CD4-positive, alpha-beta T cell (primary cell): ENCODE measurements around the gene ZNF792. TPM values are rescaled to one million over a fixed set of nuclear protein-coding genes. Genes with fewer than 3 reads are reported as not detected.

Experiments
- ATAC-seq: fragments of 200-7000 bp; cut with Tn5 transposase; one replicate; pipeline ENCODE4 v1.10.0; 2022; ENCODE audit warnings: mild to moderate bottlenecking; ENCODE audit not compliant: poor library complexity
- CTCF ChIA-PET: fragments of 350-600 bp; sonication (Branson Sonifier 250); formaldehyde crosslinking; loops from one replicate; lab custom pipeline; 2021; ENCODE audit warnings: antibody characterized with exemption, inconsistent platforms; lab: Charles Lee
- POLR2A ChIA-PET: fragments of 350-600 bp; sonication (Branson Sonifier 250); formaldehyde crosslinking; loops from one replicate; lab custom pipeline; 2021; ENCODE audit warnings: antibody characterized with exemption, inconsistent platforms; lab: Charles Lee
- DNase-seq, 14 experiments: peaks; one replicate each; pipeline ENCODE4 v3.0.0-alpha.2; 2013 to 2020; ENCODE audit warnings: mixed read lengths in 2 of 14
- H3K27ac ChIP-seq, 2 donors: one replicate each; pipeline versions ENCODE4 v1.5.1 to v1.7.0; 2013; ENCODE audit warnings: low read length in 2 of 2, low read depth in 1 of 2, mild to moderate bottlenecking in 1 of 2
- H3K27me3 ChIP-seq, 2 experiments: 1 replicate in 1 of 2; 2 replicates in 1 of 2; pipeline versions ENCODE4 v1.6.1 to v1.7.0; 2013; ENCODE audit warnings: low read length in 2 of 2, control low read depth in 1 of 2, mild to moderate bottlenecking in 1 of 2, moderate library complexity in 1 of 2; ENCODE audit not compliant: insufficient read depth in 2 of 2, control insufficient read depth in 1 of 2
- H3K36me3 ChIP-seq: one replicate; pipeline ENCODE4 v1.6.1; 2013; ENCODE audit warnings: low read length, control low read depth; ENCODE audit not compliant: insufficient read depth
- H3K4me1 ChIP-seq: one replicate; pipeline ENCODE4 v1.6.1; 2013; ENCODE audit warnings: low read length, control low read depth; ENCODE audit not compliant: insufficient read depth
- H3K4me3 ChIP-seq: one replicate; pipeline ENCODE4 v1.5.1; 2013; ENCODE audit warnings: mild to moderate bottlenecking, low read length, moderate library complexity
- H3K9me3 ChIP-seq, 2 experiments: 1 replicate in 1 of 2; 2 replicates in 1 of 2; pipeline versions ENCODE4 v1.6.1 to v1.7.0; 2013; ENCODE audit warnings: low read length in 2 of 2, mild to moderate bottlenecking in 2 of 2, control low read depth in 1 of 2, moderate library complexity in 1 of 2; ENCODE audit not compliant: control insufficient read depth in 1 of 2, insufficient read depth in 1 of 2
- H3K27ac Mint-ChIP-seq: one replicate; pipeline ENCODE4 v1.8.0; 2020; ENCODE audit warnings: mixed read lengths
- H3K27me3 Mint-ChIP-seq: one replicate; pipeline ENCODE4 v1.8.0; 2021; ENCODE audit warnings: mixed read lengths
- H3K36me3 Mint-ChIP-seq: one replicate; pipeline ENCODE4 v1.8.0; 2021; ENCODE audit warnings: low read depth, mixed read lengths
- H3K4me1 Mint-ChIP-seq: one replicate; pipeline ENCODE4 v1.8.0; 2021; ENCODE audit warnings: low read depth, mixed read lengths
- H3K4me3 Mint-ChIP-seq: one replicate; pipeline ENCODE4 v1.8.0; 2020; ENCODE audit warnings: mild to moderate bottlenecking, mixed read lengths
- H3K9me3 Mint-ChIP-seq: one replicate; pipeline ENCODE4 v1.8.0; 2020; ENCODE audit warnings: mixed read lengths
- CTCF ChIP-seq: fragments of 200-600 bp; IDR thresholded peaks from one replicate; pipeline ENCODE4 v1.8.0; 2022; ENCODE audit warnings: antibody characterized with exemption, mild to moderate bottlenecking
- intact Hi-C, 2 experiments: fragments of 100-400 bp; cut with DNase I in 1 of 2; cut with micrococcal nuclease in 1 of 2; formaldehyde crosslinking; loops; one replicate each; pipeline versions ENCODE4 v1.15.1 to v1.9.0; 2023 to 2025; cut with DNase I, micrococcal nuclease
- total RNA-seq, 174 experiments: library from RNA in 2 of 174; stranded (reverse) in 2 of 174; gene quantifications; one replicate each; pipeline ENCODE4 v1.2.3 and lab custom pipeline; 2021 to 2026

The ZNF792 gene
- total RNA-seq, 2 experiments from 2014 or later, result 6.8 to 8.9 TPM

GRCh38 chr19:34983786-34984185, 19.8 kb upstream of the ZNF792 start:
- H3K27ac Mint-ChIP-seq, result no peak overlapping the region
- H3K4me3 Mint-ChIP-seq, result no peak overlapping the region

GRCh38 chr19:34982275-34982674, 18.2 kb upstream of the ZNF792 start:
- POLR2A ChIA-PET, result no interaction called here
- no peak for DNase-seq
- no peak overlapping the region for H3K4me3 ChIP-seq
- no peaks in the 10 kb centered on the region for H3K36me3 ChIP-seq
- H3K27me3 ChIP-seq, result no peaks in the 10 kb centered on the region
- H3K27ac ChIP-seq, result no peak overlapping the region
- H3K9me3 Mint-ChIP-seq, result no peaks in the 10 kb centered on the region
- H3K9me3 ChIP-seq, result peaks cover 0 to 6% of the 10 kb centered on the region in 2 experiments
- no peak for TF ChIP-seq CTCF
- no peak overlapping the region for H3K27ac Mint-ChIP-seq
- H3K4me3 Mint-ChIP-seq, result no peak overlapping the region
- intact Hi-C loops, result no loop called here
- H3K4me1 Mint-ChIP-seq, result peaks cover 16% of the 10 kb centered on the region
- no peak for ATAC-seq
- no peaks in the 10 kb centered on the region for H3K36me3 Mint-ChIP-seq
- no peaks in the 10 kb centered on the region for H3K27me3 Mint-ChIP-seq
- H3K4me1 ChIP-seq, result peaks cover 11% of the 10 kb centered on the region
- CTCF ChIA-PET, result no interaction called here

More at GRCh38 chr19:34983786-34984185, 19.8 kb upstream of the ZNF792 start:
- peaks cover 16% of the 10 kb centered on the region for H3K4me1 Mint-ChIP-seq
- H3K27ac ChIP-seq, result no peak overlapping the region
- H3K36me3 Mint-ChIP-seq, result no peaks in the 10 kb centered on the region
- ATAC-seq (no peak), DNase-seq (no peak)
- no peak for TF ChIP-seq CTCF
- peaks cover 11% of the 10 kb centered on the region for H3K4me1 ChIP-seq
- H3K27me3 Mint-ChIP-seq, result no peaks in the 10 kb centered on the region
- H3K9me3 Mint-ChIP-seq, result no peaks in the 10 kb centered on the region
- ChIA-PET POLR2A (interaction anchor here (0.8 to 1.0 kb wide), 2 partner anchors 13 to 31 kb away, joined by 3 read pairs; no protein-coding TSS in a partner anchor), CTCF (no interaction called here)
- no peaks in the 10 kb centered on the region for H3K36me3 ChIP-seq
- no peak overlapping the region for H3K4me3 ChIP-seq
- H3K9me3 ChIP-seq, result no peaks in the 10 kb centered on the region
- intact Hi-C loops, result no loop called here
- no peaks in the 10 kb centered on the region for H3K27me3 ChIP-seq

- DNase-seq (no peak), ATAC-seq (no peak)
- H3K4me3 ChIP-seq, result no peak overlapping the region
- POLR2A ChIA-PET, result interaction anchor here (1.2 kb wide), 1 partner anchor 35 kb away, joined by 3 read pairs; no protein-coding TSS in a partner anchor
- Mint-ChIP-seq H3K4me3 (no peak overlapping the region), H3K9me3 (peaks cover 4% of the 10 kb centered on the region), H3K36me3 (no peaks in the 10 kb centered on the region), H3K4me1 (peaks cover 7% of the 10 kb centered on the region), H3K27me3 (no peaks in the 10 kb centered on the region), H3K27ac (no peak overlapping the region)
- no peaks in the 10 kb centered on the region for H3K36me3 ChIP-seq
- peaks cover 6% of the 10 kb centered on the region for H3K4me1 ChIP-seq
- H3K27ac ChIP-seq, result no peak overlapping the region
- peaks cover 0 to 11% of the 10 kb centered on the region in 2 experiments for H3K9me3 ChIP-seq
- no peaks in the 10 kb centered on the region for H3K27me3 ChIP-seq
- intact Hi-C loops, result loop anchor here in 1 of 2 experiments (10.0 kb wide), 1 partner anchor 165 kb away; the partner anchor contains the start of gene FXYD7
- CTCF ChIA-PET, result no interaction called here
- TF ChIP-seq CTCF, result no peak
These were observed 16.0 kb upstream of the ZNF792 start for GRCh38 chr19:34979819-34980640.
